Endothelial cell of umbilical vein (primary cell): ENCODE data around the gene TPD52L2. TPM values are rescaled to one million over a fixed set of nuclear protein-coding genes. Genes with fewer than 3 reads are reported as not detected.
A peak's percentile ranks its signal among the peaks of the same experiment; 100 is the strongest.

ENCODE experiments used
- BruUV-seq: library from RNA; stranded (reverse); fragments of 400-500 nt; replicated peaks from 2 replicates; lab custom pipeline; 2021; lab: Mats Ljungman, UMichigan
- CTCF ChIA-PET: fragments of 300-600, 350-600 bp; sonication (Branson Sonifier 250); formaldehyde crosslinking; loops from one replicate; lab custom pipeline; 2021; ENCODE audit warnings: antibody characterized with exemption, inconsistent platforms; lab: Charles Lee
- POLR2A ChIA-PET: fragments of 300-600, 350-600 bp; sonication (Branson Sonifier 250); formaldehyde crosslinking; loops from one replicate; lab custom pipeline; 2021; ENCODE audit warnings: antibody characterized with exemption, inconsistent platforms; lab: Charles Lee
- DNase-seq: peaks from one replicate; pipeline ENCODE4 v3.0.0-alpha.2; 2011; ENCODE audit warnings: low read depth, low spot score
- FAIRE-seq: peaks from 2 replicates; lab custom pipeline; 2011; peaks lifted over from hg19 to GRCh38; lab: Jason Lieb, UNC
- H2AFZ ChIP-seq: 2 replicates; pipeline ENCODE4 v1.6.0; 2012; ENCODE audit warnings: low read depth, low read length, control low read depth, inconsistent platforms
- H3K27ac ChIP-seq: 2 replicates; pipeline ENCODE4 v1.5.1; 2011; ENCODE audit warnings: low read depth, mild to moderate bottlenecking, control low read depth, low read length, moderate library complexity; ENCODE audit not compliant: insufficient read depth
- H3K27me3 ChIP-seq, 2 experiments: 2 replicates each; pipeline versions ENCODE4 v1.6.0 to v1.6.1; 2011; ENCODE audit warnings: low read length in 2 of 2, mixed read lengths in 1 of 2; ENCODE audit not compliant: control insufficient read depth in 2 of 2, insufficient read depth in 2 of 2
- H3K36me3 ChIP-seq, 2 experiments: 2 replicates in 1 of 2; 3 replicates in 1 of 2; pipeline ENCODE4 v1.5.1; 2011; ENCODE audit warnings: low read length in 2 of 2, mild to moderate bottlenecking in 1 of 2, moderate library complexity in 1 of 2; ENCODE audit not compliant: control insufficient read depth in 2 of 2, insufficient read depth in 2 of 2; ENCODE audit errors: extremely low read depth in 1 of 2
- H3K4me1 ChIP-seq: 3 replicates; pipeline ENCODE4 v1.5.1; 2011; ENCODE audit warnings: mild to moderate bottlenecking, low read length; ENCODE audit not compliant: control insufficient read depth, insufficient read depth; ENCODE audit errors: extremely low read depth
- H3K4me2 ChIP-seq: 2 replicates; pipeline ENCODE4 v1.6.1; 2011; ENCODE audit warnings: low read length, control low read depth, mixed read lengths; ENCODE audit not compliant: insufficient read depth
- H3K4me3 ChIP-seq, 3 experiments: fragments of 200-600 bp in 1 of 3; sonication (generic), shearing (Covaris generic) in 1 of 3; replicated peaks in 1 of 3; 2 replicates each; pipeline ENCODE4 v1.5.1; 2011 to 2016; ENCODE audit warnings: control low read depth in 3 of 3, low read length in 3 of 3, mild to moderate bottlenecking in 2 of 3, inconsistent platforms in 1 of 3, low read depth in 1 of 3, moderate library complexity in 1 of 3; ENCODE audit not compliant: insufficient read depth in 1 of 3
- H3K79me2 ChIP-seq: 2 replicates; pipeline ENCODE4 v1.6.0; 2012; ENCODE audit warnings: low read length, inconsistent platforms; ENCODE audit not compliant: control insufficient read depth, insufficient read depth
- H3K9ac ChIP-seq: replicated peaks from 2 replicates; pipeline ENCODE3; 2011; ENCODE audit warnings: low read length, control low read depth; ENCODE audit not compliant: insufficient read depth; ENCODE audit errors: extremely low read depth
- H3K9me1 ChIP-seq: replicated peaks from 3 replicates; pipeline ENCODE4 v1.6.0; 2011; ENCODE audit warnings: mild to moderate bottlenecking, low read length; ENCODE audit not compliant: control insufficient read depth, insufficient read depth; ENCODE audit errors: extremely low read depth
- H3K9me3 ChIP-seq: replicated peaks from 2 replicates; pipeline ENCODE4 v1.5.1; 2012; ENCODE audit warnings: low read length, inconsistent platforms; ENCODE audit not compliant: control insufficient read depth, insufficient read depth
- H4K20me1 ChIP-seq: replicated peaks from 2 replicates; pipeline ENCODE3; 2011; ENCODE audit warnings: mild to moderate bottlenecking, low read length; ENCODE audit not compliant: control insufficient read depth, insufficient read depth; ENCODE audit errors: extremely low read depth
- CTCF ChIP-seq, 2 donors: IDR thresholded peaks; 1 replicate in 1 of 2; 2 replicates in 1 of 2; pipeline ENCODE4 v1.5.1; 2011; ENCODE audit warnings: low read length in 2 of 2, mild to moderate bottlenecking in 2 of 2, moderate library complexity in 2 of 2, control low read depth in 1 of 2, inconsistent platforms in 1 of 2, low read depth in 1 of 2; ENCODE audit not compliant: insufficient read depth in 1 of 2; ENCODE audit errors: extremely low read depth in 1 of 2
- EZH2 ChIP-seq: IDR thresholded peaks from 2 replicates; pipeline ENCODE4 v1.6.1; 2012; ENCODE audit warnings: borderline replicate concordance, low read depth, mild to moderate bottlenecking, moderate library complexity, low read length, inconsistent platforms; ENCODE audit not compliant: severe bottlenecking
- FOS ChIP-seq: IDR thresholded peaks from 2 replicates; pipeline ENCODE4 v1.6.1; 2011; ENCODE audit warnings: mild to moderate bottlenecking, low read length, moderate library complexity, borderline replicate concordance; ENCODE audit not compliant: insufficient read depth
- GATA2 ChIP-seq: IDR thresholded peaks from 2 replicates; pipeline ENCODE4 v1.7.0; 2011; ENCODE audit warnings: low read depth, mild to moderate bottlenecking, moderate library complexity, mixed read lengths, low read length; ENCODE audit not compliant: insufficient read length, insufficient read depth
- JUN ChIP-seq: IDR thresholded peaks from 2 replicates; pipeline ENCODE4 v1.6.1; 2011; ENCODE audit warnings: borderline replicate concordance, low read depth; ENCODE audit not compliant: insufficient read length, insufficient read depth
- MAX ChIP-seq: IDR thresholded peaks from 2 replicates; pipeline ENCODE4 v1.6.1; 2011; ENCODE audit not compliant: insufficient read depth, insufficient read length
- MYC ChIP-seq: IDR thresholded peaks from one replicate; pipeline ENCODE4 v1.6.1; 2011; ENCODE audit warnings: mild to moderate bottlenecking, low read depth, low read length
- POLR2A ChIP-seq: IDR thresholded peaks from 2 replicates; pipeline ENCODE4 v1.6.1; 2012; ENCODE audit warnings: low read depth, mild to moderate bottlenecking, control low read depth, low read length
- POLR2AphosphoS5 ChIP-seq: IDR thresholded peaks from 2 replicates; pipeline ENCODE4 v1.6.1; 2012; ENCODE audit warnings: low read depth, mild to moderate bottlenecking, control low read depth, low read length, moderate library complexity; ENCODE audit not compliant: insufficient read depth
- dilution Hi-C: fragments of 300-500 bp; cut with MboI; formaldehyde crosslinking; loops from one replicate; pipeline ENCODE4 v1.15.0; 2019; ENCODE audit warnings: low sequenced_read_pairs; ENCODE audit not compliant: extremely low pct_ligation_motif_present
- intact Hi-C: fragments of 100-400 bp; cut with micrococcal nuclease; formaldehyde crosslinking; loops from one replicate; pipeline ENCODE4 v1.10.0; 2022
- polyA plus RNA-seq, 4 experiments: library from polyadenylated mRNA; depleted of rRNA in 3 of 4; stranded (reverse) in 3 of 4; unstranded in 1 of 4; fragments of >200 nt; gene quantifications; 2 replicates each; pipeline versions ENCODE4 v1.2.1 to v1.2.3, GENCODE V29; 2011 to 2012; ENCODE audit warnings: missing spikeins in 1 of 4
- total RNA-seq: library from RNA; stranded (reverse); gene quantifications from 2 replicates; pipeline ENCODE4 v1.2.3, GENCODE V29; 2021

TPD52L2 gene
- total and polyA plus RNA-seq, 2 donors (not counting 3 experiments of a cell fraction or from before 2014, with no cell fraction given), result 123 to 142 TPM

GRCh38 chr20:63846888-63847236 is 18.2 kb upstream of the TPD52L2 start:
- no peak overlapping the region for H3K4me2 ChIP-seq

More at GRCh38 chr20:63846888-63847236, 18.2 kb upstream of the TPD52L2 start:
- H3K79me2 ChIP-seq, result no peaks in the 10 kb centered on the region
- POLR2A ChIA-PET, result no interaction called here
- H3K36me3 ChIP-seq, result no peaks in the 10 kb centered on the region
- H3K27me3 ChIP-seq, result no peaks in the 10 kb centered on the region
- dilution Hi-C loops, result no loop called here
- CTCF ChIA-PET, result interaction anchor here (1.3 to 2.2 kb wide), 2 partner anchors 11 to 192 kb away, joined by 3 to 16 read pairs; no protein-coding TSS in a partner anchor
- FAIRE-seq, result peak; percentile 85
- no peaks in the 10 kb centered on the region for H3K9me3 ChIP-seq
- H3K27ac ChIP-seq, result peak overlapping the region; percentile 18
- no peak for TF ChIP-seq MAX
- TF ChIP-seq EZH2, result no peak
- TF ChIP-seq FOS, result no peak
- no peak for TF ChIP-seq GATA2
- no peak for TF ChIP-seq MYC
- TF ChIP-seq JUN, result no peak
- TF ChIP-seq CTCF (IDR thresholded peaks at IDR 0.05; ENCODE audit: extremely low read depth in 1 of 2, insufficient read depth in 1 of 2, low read depth in 1 of 2, low read length in 2 of 2), result no peak
- TF ChIP-seq POLR2A, result no peak
- TF ChIP-seq POLR2AphosphoS5, result no peak
- no TSS peak for BruUV-seq
- H4K20me1 ChIP-seq, result no peaks in the 10 kb centered on the region
- H3K9ac ChIP-seq, result no peak overlapping the region
- H2AFZ ChIP-seq, result peak overlapping the region; percentile 77
- H3K4me1 ChIP-seq, result peaks cover 25% of the 10 kb centered on the region
- no peak for DNase-seq
- intact Hi-C loops, result loop anchor here (1.0 kb wide), 1 partner anchor 15 kb away; no protein-coding TSS in a partner anchor
- H3K4me3 ChIP-seq, result no peak overlapping the region
- no peaks in the 10 kb centered on the region for H3K9me1 ChIP-seq
